GM20000 (cell line): ENCODE measurements around the gene FMN2.

Experiments used
- DNase-seq: peaks from one replicate; pipeline ENCODE4 v3.0.0; 2012; ENCODE audit warnings: low spot score
- TF ChIP-seq, protein P1 (sequence below): IDR thresholded peaks from 2 replicates; pipeline ENCODE4 v1.5.1; 2012; ENCODE audit warnings: mild to moderate bottlenecking, control low read depth; ENCODE audit errors: extremely low read depth, missing control alignments

The FMN2 gene

DNA sequence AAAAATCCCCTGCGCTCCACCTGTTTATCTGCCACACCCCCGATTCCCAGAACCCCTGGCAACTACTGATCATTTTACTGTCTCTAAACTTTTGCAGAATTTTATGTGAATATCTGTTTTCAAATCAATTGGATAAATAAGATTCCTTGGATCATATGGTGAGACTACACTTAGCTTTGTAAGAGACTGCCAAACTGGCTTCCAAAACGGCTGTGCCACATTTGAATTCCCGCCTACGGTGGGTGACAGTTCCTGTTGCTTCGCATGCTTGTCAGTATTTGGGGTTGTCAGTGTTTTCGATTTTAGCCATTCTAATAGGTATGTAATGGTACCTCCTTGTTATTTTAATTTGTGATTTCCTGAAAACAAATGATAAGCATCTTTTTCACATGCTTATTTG is 22.7 kb upstream of the FMN2 start:
- DNase-seq, result no peak
- TF ChIP-seq, protein P1, sequence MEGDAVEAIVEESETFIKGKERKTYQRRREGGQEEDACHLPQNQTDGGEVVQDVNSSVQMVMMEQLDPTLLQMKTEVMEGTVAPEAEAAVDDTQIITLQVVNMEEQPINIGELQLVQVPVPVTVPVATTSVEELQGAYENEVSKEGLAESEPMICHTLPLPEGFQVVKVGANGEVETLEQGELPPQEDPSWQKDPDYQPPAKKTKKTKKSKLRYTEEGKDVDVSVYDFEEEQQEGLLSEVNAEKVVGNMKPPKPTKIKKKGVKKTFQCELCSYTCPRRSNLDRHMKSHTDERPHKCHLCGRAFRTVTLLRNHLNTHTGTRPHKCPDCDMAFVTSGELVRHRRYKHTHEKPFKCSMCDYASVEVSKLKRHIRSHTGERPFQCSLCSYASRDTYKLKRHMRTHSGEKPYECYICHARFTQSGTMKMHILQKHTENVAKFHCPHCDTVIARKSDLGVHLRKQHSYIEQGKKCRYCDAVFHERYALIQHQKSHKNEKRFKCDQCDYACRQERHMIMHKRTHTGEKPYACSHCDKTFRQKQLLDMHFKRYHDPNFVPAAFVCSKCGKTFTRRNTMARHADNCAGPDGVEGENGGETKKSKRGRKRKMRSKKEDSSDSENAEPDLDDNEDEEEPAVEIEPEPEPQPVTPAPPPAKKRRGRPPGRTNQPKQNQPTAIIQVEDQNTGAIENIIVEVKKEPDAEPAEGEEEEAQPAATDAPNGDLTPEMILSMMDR, result no peak

DNA sequence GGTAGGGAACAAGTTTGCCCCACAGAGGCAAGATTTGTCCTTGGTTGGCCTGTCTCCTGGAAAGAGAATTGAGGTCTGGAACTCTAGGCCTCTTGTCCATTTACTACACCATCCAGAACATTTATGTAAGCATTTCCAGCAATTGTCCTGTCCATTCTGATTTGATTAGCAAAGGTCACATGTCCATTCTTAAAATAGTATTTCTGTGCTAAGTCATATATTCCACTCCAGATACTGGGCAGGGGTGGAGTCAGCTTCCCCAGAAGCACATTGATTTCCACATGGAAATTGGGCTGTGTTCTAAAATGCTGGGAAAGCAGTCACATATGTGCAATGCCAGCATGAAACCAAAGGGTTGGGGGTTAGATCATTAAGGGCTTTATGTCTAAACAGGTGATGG is 21.5 kb upstream of the FMN2 start:
- DNase-seq, result no peak
- TF ChIP-seq, protein P1, result no peak

DNA sequence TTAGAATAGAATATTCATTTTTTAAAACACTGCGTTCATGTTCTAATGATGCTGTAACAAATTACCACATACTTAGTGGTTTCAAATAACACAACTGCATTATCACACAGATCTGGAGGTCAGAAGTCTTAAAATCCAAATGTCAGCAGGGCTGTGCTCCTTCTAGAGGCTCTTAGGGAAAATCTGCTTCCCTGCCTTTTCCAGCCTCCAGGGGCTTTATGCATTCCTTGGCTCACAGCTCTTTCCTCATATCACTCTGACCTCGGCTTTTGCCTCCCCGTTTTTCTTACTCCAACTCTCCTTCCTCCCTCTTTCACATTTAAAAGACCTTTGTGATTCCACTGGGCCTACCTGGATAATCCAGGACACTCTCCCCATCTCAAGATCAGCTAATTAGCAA is 18.6 kb upstream of the FMN2 start:
- DNase-seq, result no peak
- TF ChIP-seq, protein P1, result no peak

DNA sequence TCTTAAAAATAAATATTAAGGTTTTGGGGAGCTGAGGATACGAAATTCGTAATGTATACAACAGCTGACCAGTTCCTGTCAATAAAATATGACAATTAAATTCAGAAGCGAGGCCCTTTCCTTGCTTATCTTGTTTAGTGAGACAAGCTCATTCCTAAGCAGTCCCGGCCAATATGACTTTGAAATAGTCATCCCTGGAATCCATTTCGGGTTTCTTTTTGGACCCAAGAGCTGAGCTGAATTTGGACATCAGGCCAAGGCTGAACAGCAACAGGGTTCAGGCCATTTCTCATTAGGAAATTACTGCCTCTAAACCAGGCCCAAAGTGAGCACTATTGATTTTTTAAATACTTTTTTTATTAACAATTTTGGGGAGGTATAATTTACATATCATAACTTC is 17.3 kb upstream of the FMN2 start:
- TF ChIP-seq, protein P1, result no peak
- no peak for DNase-seq

DNA sequence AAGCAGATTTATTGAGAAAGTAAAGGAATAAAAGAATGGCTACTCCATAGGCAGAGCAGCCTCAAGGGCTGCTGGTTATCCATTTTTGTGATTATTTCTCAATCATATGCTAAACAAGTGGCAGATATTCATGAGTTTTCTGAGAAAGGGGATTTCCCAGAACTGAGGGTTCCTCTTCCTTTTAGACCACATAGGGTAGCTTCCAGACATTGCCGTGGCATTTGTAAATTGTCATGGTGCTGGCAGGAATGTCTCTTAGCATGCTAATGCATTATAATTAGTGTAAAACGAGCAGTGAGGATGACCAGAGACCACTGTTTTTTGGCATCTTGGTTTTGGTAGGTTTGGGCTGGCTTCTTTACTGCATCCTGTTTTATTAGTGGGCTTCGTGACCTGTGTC is 16.8 kb upstream of the FMN2 start:
- DNase-seq, result no peak
- TF ChIP-seq, protein P1, result no peak

DNA sequence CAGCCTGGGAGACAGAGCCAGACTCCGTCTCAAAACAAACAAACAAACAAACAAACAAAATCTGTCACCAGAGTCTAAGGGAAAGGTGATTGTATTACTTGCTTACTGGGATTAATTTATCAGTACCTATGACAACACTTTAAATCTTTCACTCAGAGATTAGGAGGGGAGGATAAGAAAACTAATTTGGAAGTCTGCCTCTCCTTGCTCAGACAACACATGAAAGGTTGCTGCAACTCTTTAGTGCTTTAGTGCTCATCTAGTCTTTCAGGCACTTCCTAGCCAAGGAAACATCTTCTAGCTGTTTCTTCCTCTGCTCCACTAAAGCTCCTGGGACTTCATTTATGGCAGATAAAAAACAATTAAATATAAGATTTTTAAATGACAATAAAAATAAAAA is 7.3 kb upstream of the FMN2 start:
- DNase-seq, result no peak
- TF ChIP-seq, protein P1, result no peak

DNA sequence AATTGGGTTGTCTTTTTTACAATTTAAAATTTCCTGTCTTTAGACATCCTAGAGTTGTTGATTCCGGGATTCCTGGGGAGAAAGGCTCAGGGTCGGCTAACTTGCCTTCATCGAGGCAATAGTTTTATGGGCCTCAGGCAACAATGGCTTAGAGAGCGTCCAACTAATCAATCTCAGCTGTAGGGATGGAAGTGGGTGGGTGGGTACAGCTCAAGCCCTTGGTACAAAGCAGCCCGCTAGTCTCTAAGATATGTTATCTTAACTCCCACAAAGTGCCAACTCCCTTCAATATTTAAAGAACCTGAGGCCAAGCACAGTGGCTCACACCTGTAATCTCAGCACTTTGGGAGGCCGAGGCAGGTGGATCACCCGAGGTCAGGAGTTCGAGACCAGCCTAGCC is 6.9 kb upstream of the FMN2 start:
- TF ChIP-seq, protein P1, result no peak
- DNase-seq, result no peak
